K562 (cell line): ENCODE measurements around the gene OSBPL3. TPM values are rescaled to one million over a fixed set of nuclear protein-coding genes. Genes with fewer than 3 reads are reported as not detected.

ENCODE experiments used
- ATF7 ChIP-seq: fragments of 450-650 bp; IDR thresholded peaks from 2 replicates; pipeline ENCODE4 v1.7.1; 2014; ENCODE audit warnings: mild to moderate bottlenecking, moderate library complexity
- EP300 ChIP-seq: IDR thresholded peaks from 2 replicates; pipeline ENCODE4 v1.6.1; 2012; ENCODE audit warnings: low read length, improper control_type of control experiment
- ESRRA ChIP-seq: fragments of 450-650 bp; IDR thresholded peaks from 2 replicates; pipeline ENCODE4 v1.6.1; 2014; ENCODE audit warnings: low read depth, mild to moderate bottlenecking, moderate library complexity, borderline replicate concordance
- FOXO4 ChIP-seq: fragments of 450-650 bp; formaldehyde crosslinking; IDR thresholded peaks from 2 replicates; pipeline ENCODE4 v1.4.0; 2020; ENCODE audit warnings: mild to moderate bottlenecking, moderate library complexity
- HNRNPH1 ChIP-seq: fragments of 200-400 bp; formaldehyde crosslinking; optimal IDR thresholded peaks from 2 replicates; pipeline ENCODE3; 2017; ENCODE audit warnings: low read depth, mild to moderate bottlenecking, low read length, moderate library complexity
- KDM5B ChIP-seq: fragments of 200-600 bp; sonication (generic); IDR thresholded peaks from 2 replicates; pipeline ENCODE4 v1.6.1; 2012; ENCODE audit warnings: low read depth, mild to moderate bottlenecking, moderate library complexity, low read length, control low read depth, inconsistent platforms; ENCODE audit not compliant: insufficient replicate concordance
- KHSRP ChIP-seq: fragments of 450-650 bp; IDR thresholded peaks from 2 replicates; pipeline ENCODE4 v1.6.1; 2017
- KLF16 ChIP-seq: IDR thresholded peaks from 2 replicates; pipeline ENCODE4 v1.6.1; 2016; ENCODE audit warnings: antibody characterized with exemption
- MAFG ChIP-seq: fragments of 450-650 bp; conservative IDR thresholded peaks from 2 replicates; pipeline ENCODE4 v1.6.1; 2016; ENCODE audit warnings: missing genetic modification characterization, missing compliant biosample characterization
- MEIS2 ChIP-seq: fragments of 450-650 bp; IDR thresholded peaks from 2 replicates; pipeline ENCODE4 v1.6.1; 2014; ENCODE audit warnings: mild to moderate bottlenecking; ENCODE audit not compliant: partially characterized antibody
- PHF21A ChIP-seq: fragments of 450-650 bp; IDR thresholded peaks from 2 replicates; pipeline ENCODE4 v1.6.1; 2017; ENCODE audit warnings: low read depth, borderline replicate concordance
- XRCC5 ChIP-seq: fragments of 200-400 bp; formaldehyde crosslinking; IDR thresholded peaks from 2 replicates; pipeline ENCODE4 v1.6.1; 2017; ENCODE audit warnings: low read depth, mild to moderate bottlenecking, low read length
- polyA plus RNA-seq, 8 experiments: library from polyadenylated mRNA; depleted of rRNA in 4 of 8; stranded (reverse) in 5 of 8; unstranded in 3 of 8; fragments of >200 nt; fragmentation: Nextera tagmentation in 2 of 8; fragmentation: Illumina TruSeq in 1 of 8; extraction: Ambion mirVana in 2 of 8; extraction: Trizol in 1 of 8; gene quantifications; 2 replicates each; pipeline versions ENCODE4 v1.2.1 to v1.2.3, GENCODE V29; 2011 to 2014; ENCODE audit warnings: inconsistent platforms in 1 of 8, missing spikeins in 1 of 8
- total RNA-seq, 7 experiments: library from RNA; depleted of rRNA in 6 of 7; stranded (reverse); fragments of >200 nt in 6 of 7; fragmentation: Illumina TruSeq in 2 of 7; extraction: Trizol in 2 of 7; gene quantifications; 2 replicates each; pipeline versions ENCODE4 v1.2.1 to v1.2.3, GENCODE V29; 2011 to 2021; ENCODE audit warnings: low replicate concordance in 1 of 7
- TF ChIP-seq, protein P1 (sequence below): fragments of 250-450 bp; sonication (Bioruptor Pico); IDR thresholded peaks from 2 replicates; pipeline ENCODE4 v1.8.0; 2021; ENCODE audit warnings: moderate library complexity, mild to moderate bottlenecking, inconsistent platforms
- TF ChIP-seq, protein P2 (sequence below), 3 experiments: fragments of 200-800 bp in 1 of 3; fragments of 250-450 bp in 1 of 3; fragments of 450-650 bp in 1 of 3; sonication (Bioruptor Pico) in 1 of 3; sonication (Bioruptor generic) in 1 of 3; formaldehyde crosslinking in 1 of 3; IDR thresholded peaks; 2 replicates each; pipeline versions ENCODE4 v1.6.1 to v1.8.0; 2016 to 2022; ENCODE audit warnings: mild to moderate bottlenecking in 2 of 3, missing genetic modification characterization in 2 of 3, missing compliant biosample characterization in 1 of 3, moderate library complexity in 1 of 3
- TF ChIP-seq, protein P3 (sequence below): sonication (generic); IDR thresholded peaks from 2 replicates; pipeline ENCODE4 v1.6.1; 2016
- TF ChIP-seq, protein P4 (sequence below): fragments of 450-650 bp; IDR thresholded peaks from 2 replicates; pipeline ENCODE4 v1.6.1; 2018; ENCODE audit not compliant: partially characterized antibody

The OSBPL3 gene
- total and polyA plus RNA-seq, 9 of the 15 experiments (the other 6 are each of a cell fraction or from before 2014, with no cell fraction given), result 4.8 to 37.2 (median 26.5) TPM

DNA sequence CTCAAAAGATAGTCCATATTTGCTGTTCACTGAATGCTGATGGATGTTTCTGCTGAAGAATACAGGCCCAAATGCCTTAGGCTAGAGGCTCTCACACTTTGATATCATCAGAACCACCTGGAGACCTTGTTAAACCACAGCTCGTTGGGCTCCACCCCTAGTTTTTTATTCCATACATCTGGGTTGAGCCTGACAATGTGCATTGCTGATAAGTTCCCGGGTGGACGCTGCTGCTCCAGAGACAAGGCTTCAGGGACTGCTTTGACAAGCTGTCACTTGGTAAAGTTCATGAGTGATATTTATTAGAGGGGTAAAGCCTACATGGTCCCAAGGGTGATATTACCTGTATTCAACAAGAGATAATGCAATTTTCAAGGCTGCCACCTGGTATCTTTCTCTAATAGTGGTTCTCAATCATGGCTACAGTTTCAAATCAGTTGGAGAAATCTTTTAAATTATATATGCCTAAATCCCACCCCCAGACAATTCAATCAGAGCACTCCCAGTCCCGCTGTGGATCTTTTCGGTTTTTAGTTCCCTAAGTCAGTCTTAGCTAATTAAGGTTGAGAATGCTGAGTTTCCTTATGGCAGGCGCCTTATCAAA lies 115.7 kb downstream of the OSBPL3 start (continued):
- TF ChIP-seq, protein P1, sequence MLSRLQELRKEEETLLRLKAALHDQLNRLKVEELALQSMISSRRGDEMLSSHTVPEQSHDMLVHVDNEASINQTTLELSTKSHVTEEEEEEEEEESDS (CRISPR knock-in tag), result no peak
- TF ChIP-seq MAFG (tag) (no peak), KDM5B (no peak), XRCC5 (no peak), KHSRP (peak; percentile 27; the same call in 1 of the 2 replicates), KLF16 (peak; percentile 93), FOXO4 (CRISPR knock-in tag) (no peak), MEIS2 (peak; percentile 92), ATF7 (0 out of 2 replicates have a peak, but pooled peaks have one; percentile 39), HNRNPH1 (no peak), ESRRA (peak; percentile 69; the same call in 1 of the 2 replicates), EP300 (peak; percentile 89), PHF21A (no peak)
- TF ChIP-seq, protein P2, sequence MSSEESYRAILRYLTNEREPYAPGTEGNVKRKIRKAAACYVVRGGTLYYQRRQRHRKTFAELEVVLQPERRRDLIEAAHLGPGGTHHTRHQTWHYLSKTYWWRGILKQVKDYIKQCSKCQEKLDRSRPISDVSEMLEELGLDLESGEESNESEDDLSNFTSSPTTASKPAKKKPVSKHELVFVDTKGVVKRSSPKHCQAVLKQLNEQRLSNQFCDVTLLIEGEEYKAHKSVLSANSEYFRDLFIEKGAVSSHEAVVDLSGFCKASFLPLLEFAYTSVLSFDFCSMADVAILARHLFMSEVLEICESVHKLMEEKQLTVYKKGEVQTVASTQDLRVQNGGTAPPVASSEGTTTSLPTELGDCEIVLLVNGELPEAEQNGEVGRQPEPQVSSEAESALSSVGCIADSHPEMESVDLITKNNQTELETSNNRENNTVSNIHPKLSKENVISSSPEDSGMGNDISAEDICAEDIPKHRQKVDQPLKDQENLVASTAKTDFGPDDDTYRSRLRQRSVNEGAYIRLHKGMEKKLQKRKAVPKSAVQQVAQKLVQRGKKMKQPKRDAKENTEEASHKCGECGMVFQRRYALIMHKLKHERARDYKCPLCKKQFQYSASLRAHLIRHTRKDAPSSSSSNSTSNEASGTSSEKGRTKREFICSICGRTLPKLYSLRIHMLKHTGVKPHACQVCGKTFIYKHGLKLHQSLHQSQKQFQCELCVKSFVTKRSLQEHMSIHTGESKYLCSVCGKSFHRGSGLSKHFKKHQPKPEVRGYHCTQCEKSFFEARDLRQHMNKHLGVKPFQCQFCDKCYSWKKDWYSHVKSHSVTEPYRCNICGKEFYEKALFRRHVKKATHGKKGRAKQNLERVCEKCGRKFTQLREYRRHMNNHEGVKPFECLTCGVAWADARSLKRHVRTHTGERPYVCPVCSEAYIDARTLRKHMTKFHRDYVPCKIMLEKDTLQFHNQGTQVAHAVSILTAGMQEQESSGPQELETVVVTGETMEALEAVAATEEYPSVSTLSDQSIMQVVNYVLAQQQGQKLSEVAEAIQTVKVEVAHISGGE (CRISPR knock-in tag; IDR thresholded peaks at IDR 0.05), result peak in 1 of 3 experiments; percentile 74; a peak in 2 of 6 replicates
- TF ChIP-seq, protein P3, sequence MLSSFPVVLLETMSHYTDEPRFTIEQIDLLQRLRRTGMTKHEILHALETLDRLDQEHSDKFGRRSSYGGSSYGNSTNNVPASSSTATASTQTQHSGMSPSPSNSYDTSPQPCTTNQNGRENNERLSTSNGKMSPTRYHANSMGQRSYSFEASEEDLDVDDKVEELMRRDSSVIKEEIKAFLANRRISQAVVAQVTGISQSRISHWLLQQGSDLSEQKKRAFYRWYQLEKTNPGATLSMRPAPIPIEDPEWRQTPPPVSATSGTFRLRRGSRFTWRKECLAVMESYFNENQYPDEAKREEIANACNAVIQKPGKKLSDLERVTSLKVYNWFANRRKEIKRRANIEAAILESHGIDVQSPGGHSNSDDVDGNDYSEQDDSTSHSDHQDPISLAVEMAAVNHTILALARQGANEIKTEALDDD, result peak; percentile 70
- TF ChIP-seq, protein P4, sequence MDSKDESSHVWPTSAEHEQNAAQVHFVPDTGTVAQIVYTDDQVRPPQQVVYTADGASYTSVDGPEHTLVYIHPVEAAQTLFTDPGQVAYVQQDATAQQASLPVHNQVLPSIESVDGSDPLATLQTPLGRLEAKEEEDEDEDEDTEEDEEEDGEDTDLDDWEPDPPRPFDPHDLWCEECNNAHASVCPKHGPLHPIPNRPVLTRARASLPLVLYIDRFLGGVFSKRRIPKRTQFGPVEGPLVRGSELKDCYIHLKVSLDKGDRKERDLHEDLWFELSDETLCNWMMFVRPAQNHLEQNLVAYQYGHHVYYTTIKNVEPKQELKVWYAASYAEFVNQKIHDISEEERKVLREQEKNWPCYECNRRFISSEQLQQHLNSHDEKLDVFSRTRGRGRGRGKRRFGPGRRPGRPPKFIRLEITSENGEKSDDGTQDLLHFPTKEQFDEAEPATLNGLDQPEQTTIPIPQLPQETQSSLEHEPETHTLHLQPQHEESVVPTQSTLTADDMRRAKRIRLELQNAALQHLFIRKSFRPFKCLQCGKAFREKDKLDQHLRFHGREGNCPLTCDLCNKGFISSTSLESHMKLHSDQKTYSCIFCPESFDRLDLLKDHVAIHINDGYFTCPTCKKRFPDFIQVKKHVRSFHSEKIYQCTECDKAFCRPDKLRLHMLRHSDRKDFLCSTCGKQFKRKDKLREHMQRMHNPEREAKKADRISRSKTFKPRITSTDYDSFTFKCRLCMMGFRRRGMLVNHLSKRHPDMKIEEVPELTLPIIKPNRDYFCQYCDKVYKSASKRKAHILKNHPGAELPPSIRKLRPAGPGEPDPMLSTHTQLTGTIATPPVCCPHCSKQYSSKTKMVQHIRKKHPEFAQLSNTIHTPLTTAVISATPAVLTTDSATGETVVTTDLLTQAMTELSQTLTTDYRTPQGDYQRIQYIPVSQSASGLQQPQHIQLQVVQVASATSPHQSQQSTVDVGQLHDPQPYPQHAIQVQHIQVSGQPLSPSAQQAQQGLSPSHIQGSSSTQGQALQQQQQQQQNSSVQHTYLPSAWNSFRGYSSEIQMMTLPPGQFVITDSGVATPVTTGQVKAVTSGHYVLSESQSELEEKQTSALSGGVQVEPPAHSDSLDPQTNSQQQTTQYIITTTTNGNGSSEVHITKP, result peak; percentile 92
